ENCODE results near the gene TSPAN11.

DNA sequence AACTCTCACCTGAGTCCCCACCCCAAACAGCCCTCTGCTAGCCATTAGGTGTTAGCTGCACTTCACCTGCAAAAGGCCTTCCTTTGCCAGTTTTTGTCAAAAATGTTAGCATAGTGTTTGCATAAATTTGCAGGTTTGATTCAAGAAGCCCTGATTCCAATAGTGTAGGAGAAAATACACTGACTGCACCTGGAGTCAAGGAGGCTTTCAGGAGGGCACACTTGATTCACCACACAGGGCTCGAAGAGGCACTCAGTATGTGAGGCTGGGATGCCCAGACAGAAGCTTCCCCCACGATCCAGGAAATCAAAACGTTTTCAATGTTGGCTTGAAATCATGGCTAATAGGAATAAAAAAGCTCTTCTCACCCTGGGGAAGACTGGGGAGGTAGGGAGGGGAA is 106.6 kb downstream of the TSPAN11 start:
- TF ChIP-seq, protein P1, sequence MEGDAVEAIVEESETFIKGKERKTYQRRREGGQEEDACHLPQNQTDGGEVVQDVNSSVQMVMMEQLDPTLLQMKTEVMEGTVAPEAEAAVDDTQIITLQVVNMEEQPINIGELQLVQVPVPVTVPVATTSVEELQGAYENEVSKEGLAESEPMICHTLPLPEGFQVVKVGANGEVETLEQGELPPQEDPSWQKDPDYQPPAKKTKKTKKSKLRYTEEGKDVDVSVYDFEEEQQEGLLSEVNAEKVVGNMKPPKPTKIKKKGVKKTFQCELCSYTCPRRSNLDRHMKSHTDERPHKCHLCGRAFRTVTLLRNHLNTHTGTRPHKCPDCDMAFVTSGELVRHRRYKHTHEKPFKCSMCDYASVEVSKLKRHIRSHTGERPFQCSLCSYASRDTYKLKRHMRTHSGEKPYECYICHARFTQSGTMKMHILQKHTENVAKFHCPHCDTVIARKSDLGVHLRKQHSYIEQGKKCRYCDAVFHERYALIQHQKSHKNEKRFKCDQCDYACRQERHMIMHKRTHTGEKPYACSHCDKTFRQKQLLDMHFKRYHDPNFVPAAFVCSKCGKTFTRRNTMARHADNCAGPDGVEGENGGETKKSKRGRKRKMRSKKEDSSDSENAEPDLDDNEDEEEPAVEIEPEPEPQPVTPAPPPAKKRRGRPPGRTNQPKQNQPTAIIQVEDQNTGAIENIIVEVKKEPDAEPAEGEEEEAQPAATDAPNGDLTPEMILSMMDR (IDR thresholded peaks at IDR 0.05): no peak
- TF ChIP-seq POLR2A (IDR thresholded peaks at IDR 0.05): no peak
